Loucy (cell line): Measurements from ENCODE around the gene ODF4.

Experiments
- H2AFZ ChIP-seq: fragments of 200-600 bp; sonication (generic); 2 replicates; pipeline ENCODE4 v1.6.0; 2016; ENCODE audit warnings: antibody characterized with exemption, mild to moderate bottlenecking, low read length, moderate library complexity
- H3F3A ChIP-seq: fragments of 200-600 bp; 2 replicates; pipeline ENCODE4 v1.6.0; 2016; ENCODE audit warnings: antibody characterized with exemption, low read depth, mild to moderate bottlenecking
- H3K27me3 ChIP-seq: fragments of 200-600 bp; sonication (generic); 2 replicates; pipeline ENCODE4 v1.6.1; 2014; ENCODE audit warnings: low read length, mild to moderate bottlenecking; ENCODE audit not compliant: insufficient read depth, poor library complexity, severe bottlenecking
- H3K36me3 ChIP-seq: fragments of 200-600 bp; sonication (generic); 2 replicates; pipeline ENCODE4 v1.6.1; 2016; ENCODE audit warnings: low read length; ENCODE audit not compliant: insufficient read depth
- H3K4me1 ChIP-seq: fragments of 200-600 bp; sonication (generic); 2 replicates; pipeline ENCODE4 v1.5.1; 2014; ENCODE audit warnings: low read length, mild to moderate bottlenecking; ENCODE audit not compliant: insufficient read depth, poor library complexity, severe bottlenecking
- H3K4me2 ChIP-seq: fragments of 200-600 bp; sonication (generic); 2 replicates; pipeline ENCODE4 v1.6.0; 2014; ENCODE audit warnings: antibody characterized with exemption, low read length, low read depth, mild to moderate bottlenecking; ENCODE audit not compliant: poor library complexity, severe bottlenecking
- H3K4me3 ChIP-seq: fragments of 200-600 bp; sonication (generic); 2 replicates; pipeline ENCODE4 v1.5.1; 2014; ENCODE audit warnings: low read length, mild to moderate bottlenecking, mixed read lengths; ENCODE audit not compliant: poor library complexity, severe bottlenecking
- H3K79me2 ChIP-seq: fragments of 200-600 bp; sonication (generic); 2 replicates; pipeline ENCODE4 v1.6.1; 2014; ENCODE audit warnings: low read length; ENCODE audit not compliant: insufficient read depth
- H3K9ac ChIP-seq: fragments of 200-600 bp; sonication (generic); 2 replicates; pipeline ENCODE4 v1.6.0; 2014; ENCODE audit warnings: mild to moderate bottlenecking, low read depth, low read length, moderate library complexity; ENCODE audit not compliant: poor library complexity, severe bottlenecking
- H3K9me2 ChIP-seq: fragments of 200-600 bp; sonication (generic); replicated peaks from 2 replicates; pipeline ENCODE4 v1.6.1; 2016; ENCODE audit warnings: low read depth, low read length, mixed read lengths
- H3K9me3 ChIP-seq: fragments of 200-600 bp; sonication (generic); 2 replicates; pipeline ENCODE4 v1.6.1; 2014; ENCODE audit warnings: mild to moderate bottlenecking, antibody characterized with exemption, low read length, low read depth; ENCODE audit not compliant: insufficient read depth
- H4K20me1 ChIP-seq: fragments of 200-600 bp; sonication (generic); 2 replicates; pipeline ENCODE4 v1.6.0; 2014; ENCODE audit warnings: antibody characterized with exemption, low read length, mild to moderate bottlenecking; ENCODE audit not compliant: insufficient read depth, poor library complexity, severe bottlenecking
- EZH2phosphoT487 ChIP-seq: fragments of 200-600 bp; IDR thresholded peaks from 2 replicates; pipeline ENCODE4 v1.6.1; 2018; ENCODE audit warnings: antibody characterized with exemption, mild to moderate bottlenecking, moderate library complexity, borderline replicate concordance
- TF ChIP-seq, protein P1 (sequence below): fragments of 200-600 bp; sonication (generic); conservative IDR thresholded peaks from 2 replicates; pipeline ENCODE4 v1.5.1; 2014; ENCODE audit warnings: mild to moderate bottlenecking, antibody characterized with exemption, low read length

Gene ODF4

DNA sequence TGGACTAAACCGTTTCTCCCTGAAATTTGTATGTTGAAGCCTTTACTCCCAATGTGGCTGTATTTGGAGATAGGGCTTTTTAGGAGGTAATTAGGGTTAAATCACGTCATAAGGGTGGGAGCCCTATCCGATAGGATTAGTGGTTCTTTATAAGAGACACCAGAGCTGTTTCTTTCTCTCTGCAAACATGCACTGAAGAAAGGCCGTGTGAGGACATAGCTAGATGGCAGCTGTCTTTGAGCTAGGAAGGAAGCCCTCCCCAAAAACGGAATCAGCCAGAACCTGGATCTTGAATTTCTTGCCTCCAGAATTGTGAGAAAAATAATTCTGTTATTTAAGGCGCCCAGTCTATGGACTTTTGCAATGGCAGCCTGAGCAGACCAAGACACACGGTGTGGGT, 14.1 kb downstream of the ODF4 start:
- no peaks in the 10 kb centered on the region for H3K27me3 ChIP-seq
- H3K79me2 ChIP-seq: no peaks in the 10 kb centered on the region
- H3K36me3 ChIP-seq: no peaks in the 10 kb centered on the region
- no peaks in the 10 kb centered on the region for H3F3A ChIP-seq
- H3K9me2 ChIP-seq: no peaks in the 10 kb centered on the region
- no peaks in the 10 kb centered on the region for H4K20me1 ChIP-seq
- H3K9me3 ChIP-seq: no peaks in the 10 kb centered on the region
- H2AFZ ChIP-seq: no peak overlapping the region
- no peak overlapping the region for H3K4me3 ChIP-seq
- no peak overlapping the region for H3K4me2 ChIP-seq
- H3K4me1 ChIP-seq: no peaks in the 10 kb centered on the region
- no peak overlapping the region for H3K9ac ChIP-seq
- TF ChIP-seq EZH2phosphoT487: no peak
- TF ChIP-seq, protein P1, sequence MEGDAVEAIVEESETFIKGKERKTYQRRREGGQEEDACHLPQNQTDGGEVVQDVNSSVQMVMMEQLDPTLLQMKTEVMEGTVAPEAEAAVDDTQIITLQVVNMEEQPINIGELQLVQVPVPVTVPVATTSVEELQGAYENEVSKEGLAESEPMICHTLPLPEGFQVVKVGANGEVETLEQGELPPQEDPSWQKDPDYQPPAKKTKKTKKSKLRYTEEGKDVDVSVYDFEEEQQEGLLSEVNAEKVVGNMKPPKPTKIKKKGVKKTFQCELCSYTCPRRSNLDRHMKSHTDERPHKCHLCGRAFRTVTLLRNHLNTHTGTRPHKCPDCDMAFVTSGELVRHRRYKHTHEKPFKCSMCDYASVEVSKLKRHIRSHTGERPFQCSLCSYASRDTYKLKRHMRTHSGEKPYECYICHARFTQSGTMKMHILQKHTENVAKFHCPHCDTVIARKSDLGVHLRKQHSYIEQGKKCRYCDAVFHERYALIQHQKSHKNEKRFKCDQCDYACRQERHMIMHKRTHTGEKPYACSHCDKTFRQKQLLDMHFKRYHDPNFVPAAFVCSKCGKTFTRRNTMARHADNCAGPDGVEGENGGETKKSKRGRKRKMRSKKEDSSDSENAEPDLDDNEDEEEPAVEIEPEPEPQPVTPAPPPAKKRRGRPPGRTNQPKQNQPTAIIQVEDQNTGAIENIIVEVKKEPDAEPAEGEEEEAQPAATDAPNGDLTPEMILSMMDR: no peak

DNA sequence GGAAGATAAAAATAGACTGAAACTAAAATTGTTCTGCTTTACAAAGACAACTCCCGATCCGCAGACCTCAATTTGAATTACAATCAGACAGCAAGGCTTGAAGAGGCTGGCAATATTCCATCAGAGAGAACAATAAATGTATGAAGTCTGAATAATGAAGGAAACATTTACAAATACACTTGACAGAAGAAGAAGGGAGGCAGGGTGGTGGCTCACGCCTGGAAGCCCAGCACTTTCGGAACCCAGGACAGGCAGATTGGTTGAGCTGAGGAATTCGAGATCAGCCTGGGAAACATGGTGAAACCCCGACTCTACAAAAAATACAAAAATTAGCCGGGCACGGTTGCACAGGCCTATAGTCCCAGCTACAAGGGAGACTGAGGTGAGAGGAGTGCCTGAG, 14.6 kb downstream of the ODF4 start:
- H3K27me3 ChIP-seq: no peaks in the 10 kb centered on the region
- no peaks in the 10 kb centered on the region for H3K9me3 ChIP-seq
- H3K4me2 ChIP-seq: no peak overlapping the region
- H3K4me3 ChIP-seq: no peak overlapping the region
- TF ChIP-seq EZH2phosphoT487: no peak
- TF ChIP-seq, protein P1: no peak
- H4K20me1 ChIP-seq: no peaks in the 10 kb centered on the region
- no peaks in the 10 kb centered on the region for H3F3A ChIP-seq
- H3K9me2 ChIP-seq: no peaks in the 10 kb centered on the region
- no peak overlapping the region for H3K9ac ChIP-seq
- H3K4me1 ChIP-seq: no peaks in the 10 kb centered on the region
- no peak overlapping the region for H2AFZ ChIP-seq
- no peaks in the 10 kb centered on the region for H3K79me2 ChIP-seq
- H3K36me3 ChIP-seq: no peaks in the 10 kb centered on the region

DNA sequence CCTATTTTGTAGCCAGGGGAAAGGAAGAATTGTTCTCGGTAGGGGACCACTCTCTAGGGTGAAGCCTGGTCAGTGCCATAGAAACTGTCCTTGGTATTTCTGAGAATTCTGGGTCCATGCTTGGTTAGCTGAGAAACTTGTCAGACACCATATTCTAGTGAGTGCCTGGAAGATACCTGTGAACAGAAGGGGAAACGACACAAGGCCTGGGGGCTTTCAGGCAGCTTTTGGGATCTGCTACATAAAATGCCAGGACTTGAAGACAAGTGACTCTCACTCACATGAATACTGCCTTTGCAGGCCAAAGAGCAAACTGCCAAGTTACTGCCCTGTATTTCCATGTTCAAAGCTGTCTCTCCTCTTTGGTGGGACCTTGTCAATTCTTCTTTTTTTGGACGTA, 18.3 kb downstream of the ODF4 start:
- Histone ChIP-seq H3K4me3 (no peak overlapping the region), H3K4me2 (no peak overlapping the region), H3K36me3 (no peaks in the 10 kb centered on the region), H2AFZ (no peak overlapping the region), H3K9ac (no peak overlapping the region), H3K4me1 (peaks cover 5% of the 10 kb centered on the region), H3K9me2 (no peaks in the 10 kb centered on the region), H3K27me3 (no peaks in the 10 kb centered on the region), H3F3A (no peaks in the 10 kb centered on the region), H3K79me2 (no peaks in the 10 kb centered on the region), H4K20me1 (no peaks in the 10 kb centered on the region), H3K9me3 (no peaks in the 10 kb centered on the region)
- TF ChIP-seq EZH2phosphoT487: no peak
- TF ChIP-seq, protein P1: no peak
